HG02610 (cell line): ENCODE results near the gene CHAMP1.
"Not testable (repeated sequence)": the region's sequence is repeated elsewhere in the genome, so short reads cannot be mapped to it uniquely, and the experiment has no call there.

Source experiments
- ATAC-seq: cut with Tn5 transposase; IDR thresholded peaks from one replicate; pipeline ENCODE4 v1.9.1; 2021; ENCODE audit warnings: mild to moderate bottlenecking, moderate library complexity; ENCODE audit not compliant: unreplicated experiment

Gene CHAMP1

GRCh38 chr13:114333881-114334280 lies 19.6 kb downstream of the CHAMP1 start:
- ATAC-seq = not testable (repeated sequence)

GRCh38 chr13:114334305-114335053 lies 20.2 kb downstream of the CHAMP1 start:
- ATAC-seq = peak; percentile 75

DNA sequence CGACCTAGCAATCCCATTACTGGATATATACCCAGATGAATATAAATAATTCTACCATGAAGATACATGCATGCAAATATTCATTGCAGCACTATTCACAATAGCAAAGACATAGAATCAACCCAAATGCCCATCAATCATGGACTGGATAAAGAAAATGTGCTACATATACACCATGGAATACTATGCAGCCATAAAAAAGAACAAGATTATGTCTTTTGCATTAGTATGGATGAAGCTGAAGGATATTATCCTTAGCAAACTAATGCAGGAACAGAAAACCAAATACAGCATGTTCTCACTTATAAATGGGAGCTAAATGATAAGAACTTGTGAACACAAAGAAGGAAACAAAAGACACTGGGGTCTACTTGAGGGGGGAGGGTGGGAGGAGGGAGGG lies 22.2 kb downstream of the CHAMP1 start:
- ATAC-seq = not testable (repeated sequence)

GRCh38 chr13:114338959-114339358 lies 24.7 kb downstream of the CHAMP1 start:
- ATAC-seq = no peak

DNA sequence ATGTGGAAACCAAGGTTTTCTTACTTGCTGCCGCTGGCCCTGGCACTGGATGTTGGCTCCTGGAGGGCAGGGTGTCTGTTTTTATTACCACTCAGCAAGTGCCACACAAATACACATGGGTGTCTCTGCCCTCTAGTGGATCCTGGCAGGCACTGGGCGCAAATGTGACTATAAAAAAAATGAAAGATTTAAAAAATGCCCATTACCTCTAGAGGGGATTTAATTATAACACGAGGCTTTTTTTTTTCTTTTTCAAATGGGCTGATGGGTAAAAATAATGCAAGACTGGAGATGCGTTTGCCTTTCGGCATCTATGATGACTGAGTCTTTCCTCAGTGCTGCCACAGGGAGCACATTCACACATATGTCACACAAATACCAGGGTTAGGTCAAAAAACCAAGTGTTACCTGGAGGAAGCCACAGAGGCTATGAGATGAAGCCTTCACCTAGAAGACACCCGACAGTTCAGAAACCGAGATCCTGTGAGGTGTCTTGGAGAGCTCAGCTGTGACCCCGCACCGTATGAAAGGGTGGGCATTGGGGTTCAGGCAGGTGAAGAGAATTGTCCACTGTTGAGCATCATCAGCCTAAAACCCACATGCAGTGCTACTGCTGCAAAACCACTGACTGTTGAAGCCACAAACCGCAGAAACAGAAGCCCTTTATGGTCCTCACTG lies 25.7 kb downstream of the CHAMP1 start:
- ATAC-seq = no peak

DNA sequence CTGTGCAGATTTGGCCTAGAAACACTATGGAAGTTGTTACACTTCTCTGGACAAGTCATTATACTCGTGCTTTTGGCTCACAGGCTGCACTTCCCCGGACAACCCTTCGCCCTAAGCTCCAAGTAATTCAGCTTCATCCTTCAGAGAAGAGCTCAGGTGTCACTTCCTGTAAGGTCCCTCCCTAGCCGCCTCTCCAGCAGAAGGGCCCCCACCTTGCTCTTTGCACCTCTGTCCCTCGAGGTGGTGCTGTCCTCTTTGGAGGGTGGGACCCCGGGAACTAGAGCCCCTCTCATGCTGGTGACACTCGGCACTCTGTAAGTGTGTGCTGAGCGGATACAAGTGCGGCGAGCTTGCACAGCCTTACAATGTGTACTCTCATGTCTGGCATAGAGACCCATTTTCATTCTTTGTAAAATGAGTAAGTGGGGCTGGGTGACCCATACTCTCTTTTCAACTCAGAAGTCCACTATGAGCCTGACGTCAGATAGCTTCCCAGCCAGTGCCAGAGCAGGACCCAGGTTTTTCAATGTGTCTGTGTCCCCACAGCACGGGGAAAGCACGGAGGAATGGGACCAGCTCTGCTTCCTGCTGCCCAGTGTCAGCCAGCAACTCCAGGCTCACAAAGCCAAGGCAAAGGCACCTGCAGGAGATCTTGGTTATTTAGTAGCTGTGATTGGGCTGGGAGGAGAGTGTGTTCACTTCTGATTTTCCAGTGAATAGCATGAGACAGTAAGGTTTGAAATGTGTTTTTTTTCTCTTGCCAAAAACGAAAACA lies 26.9 kb downstream of the CHAMP1 start:
- no peak for ATAC-seq

GRCh38 chr13:114347256-114347655 lies 33.0 kb downstream of the CHAMP1 start:
- ATAC-seq = not testable (repeated sequence)

GRCh38 chr13:114352763-114353162 lies 38.5 kb downstream of the CHAMP1 start:
- ATAC-seq = not testable (repeated sequence)

- not testable (repeated sequence) for ATAC-seq
Observed at GRCh38 chr13:114353382-114353781, 39.1 kb downstream of the CHAMP1 start.
